SU-DHL-6 (cell line): Measurements from ENCODE around the gene POU6F2.

Experiments
- H2AFZ ChIP-seq: fragments of 200-600 bp; sonication (generic); 2 replicates; pipeline ENCODE4 v1.6.1; 2014; ENCODE audit warnings: low read depth, mild to moderate bottlenecking, moderate library complexity, mixed read lengths, antibody characterized with exemption, low read length; ENCODE audit not compliant: severe bottlenecking
- H3F3A ChIP-seq: fragments of 200-600 bp; shearing (Covaris generic); 2 replicates; pipeline ENCODE4 v1.6.0; 2016; ENCODE audit warnings: antibody characterized with exemption, mild to moderate bottlenecking; ENCODE audit not compliant: insufficient read depth
- H3K27ac ChIP-seq: fragments of 200-600 bp; sonication (generic); 2 replicates; pipeline ENCODE4 v1.5.1; 2016; ENCODE audit warnings: low read depth, mild to moderate bottlenecking, low read length, moderate library complexity, mixed read lengths
- H3K27me3 ChIP-seq: fragments of 200-600 bp; sonication (generic), shearing (Covaris generic); 2 replicates; pipeline ENCODE4 v1.6.0; 2014; ENCODE audit warnings: mild to moderate bottlenecking, low read length
- H3K36me3 ChIP-seq: fragments of 200-600 bp; sonication (generic); 2 replicates; pipeline ENCODE4 v1.6.1; 2014; ENCODE audit warnings: mild to moderate bottlenecking, low read length, mixed read lengths
- H3K4me2 ChIP-seq: fragments of 300-600, 200-600 bp; shearing (Covaris generic), sonication (generic); 2 replicates; pipeline ENCODE4 v1.6.0; 2014; ENCODE audit warnings: low read length, low read depth, mild to moderate bottlenecking; ENCODE audit not compliant: poor library complexity, severe bottlenecking
- H3K4me3 ChIP-seq: fragments of 200-600 bp; sonication (generic); 2 replicates; pipeline ENCODE4 v1.5.1; 2014; ENCODE audit warnings: antibody characterized with exemption, low read length, mild to moderate bottlenecking, mixed read lengths; ENCODE audit not compliant: insufficient read depth, poor library complexity, severe bottlenecking
- H3K79me2 ChIP-seq: fragments of 200-600 bp; sonication (generic); 2 replicates; pipeline ENCODE4 v1.6.1; 2014; ENCODE audit warnings: mild to moderate bottlenecking, low read length, moderate library complexity; ENCODE audit not compliant: insufficient read depth
- H3K9ac ChIP-seq: fragments of 200-600 bp; sonication (generic); 2 replicates; pipeline ENCODE4 v1.7.0; 2014; ENCODE audit warnings: mild to moderate bottlenecking, low read length
- H3K9me2 ChIP-seq: fragments of 200-600 bp; sonication (generic); replicated peaks from 2 replicates; pipeline ENCODE4 v1.6.1; 2014; ENCODE audit warnings: low read length; ENCODE audit not compliant: insufficient read depth
- H3K9me3 ChIP-seq: fragments of 200-600 bp; sonication (generic); 2 replicates; pipeline ENCODE4 v1.6.1; 2014; ENCODE audit warnings: low read length, mixed read lengths; ENCODE audit not compliant: insufficient read depth
- H4K20me1 ChIP-seq: fragments of 200-600 bp; sonication (generic); 2 replicates; pipeline ENCODE4 v1.6.1; 2014; ENCODE audit warnings: low read depth, mild to moderate bottlenecking, antibody characterized with exemption, low read length, moderate library complexity, mixed read lengths
- EZH2phosphoT487 ChIP-seq: fragments of 200-600 bp; sonication (generic), shearing (Covaris generic); conservative IDR thresholded peaks from 2 replicates; pipeline ENCODE4 v1.6.1; 2018; ENCODE audit warnings: mild to moderate bottlenecking, antibody characterized with exemption, low read length, moderate library complexity, mixed read lengths
- TF ChIP-seq, protein P1 (sequence below): fragments of 200-600 bp; sonication (generic); IDR thresholded peaks from one replicate; pipeline ENCODE4 v1.5.1; 2017; ENCODE audit warnings: antibody characterized with exemption, mild to moderate bottlenecking, low read length, moderate library complexity; ENCODE audit not compliant: insufficient read depth, poor library complexity, severe bottlenecking

Gene POU6F2

DNA sequence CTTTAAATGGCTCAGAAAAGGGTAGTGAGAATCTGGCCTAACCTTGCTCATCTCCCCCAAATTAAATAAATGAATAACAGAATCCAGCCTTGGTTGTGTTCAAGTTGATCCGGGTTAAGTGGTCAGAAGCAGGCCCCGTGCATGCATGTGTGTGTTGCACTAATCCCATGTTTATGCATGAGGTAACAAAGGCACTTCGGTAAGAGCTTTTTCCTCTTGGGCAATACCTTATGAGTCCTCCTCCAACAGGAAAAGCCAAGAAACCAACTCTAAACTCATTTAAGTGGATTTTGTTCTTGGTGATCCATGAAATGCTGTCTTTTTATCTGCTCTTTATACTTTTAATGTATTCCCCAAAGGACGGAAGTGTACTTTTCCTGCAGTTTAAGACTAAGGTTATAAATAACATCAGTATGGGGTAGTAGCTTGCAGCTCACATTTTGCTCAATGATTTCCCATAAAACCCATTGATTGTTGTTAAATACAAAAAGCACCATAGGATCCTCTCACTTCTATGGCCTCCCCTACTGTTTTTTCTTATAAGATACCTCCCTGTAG is 483.6 kb downstream of the POU6F2 start:
- no peaks in the 10 kb centered on the region for H3K79me2 ChIP-seq
- H3K4me2 ChIP-seq: no peak overlapping the region
- H3K9me3 ChIP-seq: no peaks in the 10 kb centered on the region
- H3K27ac ChIP-seq: no peak overlapping the region
- TF ChIP-seq, protein P1, sequence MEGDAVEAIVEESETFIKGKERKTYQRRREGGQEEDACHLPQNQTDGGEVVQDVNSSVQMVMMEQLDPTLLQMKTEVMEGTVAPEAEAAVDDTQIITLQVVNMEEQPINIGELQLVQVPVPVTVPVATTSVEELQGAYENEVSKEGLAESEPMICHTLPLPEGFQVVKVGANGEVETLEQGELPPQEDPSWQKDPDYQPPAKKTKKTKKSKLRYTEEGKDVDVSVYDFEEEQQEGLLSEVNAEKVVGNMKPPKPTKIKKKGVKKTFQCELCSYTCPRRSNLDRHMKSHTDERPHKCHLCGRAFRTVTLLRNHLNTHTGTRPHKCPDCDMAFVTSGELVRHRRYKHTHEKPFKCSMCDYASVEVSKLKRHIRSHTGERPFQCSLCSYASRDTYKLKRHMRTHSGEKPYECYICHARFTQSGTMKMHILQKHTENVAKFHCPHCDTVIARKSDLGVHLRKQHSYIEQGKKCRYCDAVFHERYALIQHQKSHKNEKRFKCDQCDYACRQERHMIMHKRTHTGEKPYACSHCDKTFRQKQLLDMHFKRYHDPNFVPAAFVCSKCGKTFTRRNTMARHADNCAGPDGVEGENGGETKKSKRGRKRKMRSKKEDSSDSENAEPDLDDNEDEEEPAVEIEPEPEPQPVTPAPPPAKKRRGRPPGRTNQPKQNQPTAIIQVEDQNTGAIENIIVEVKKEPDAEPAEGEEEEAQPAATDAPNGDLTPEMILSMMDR: no peak
- TF ChIP-seq EZH2phosphoT487: no peak
- no peaks in the 10 kb centered on the region for H4K20me1 ChIP-seq
- H2AFZ ChIP-seq: no peak overlapping the region
- H3F3A ChIP-seq: no peaks in the 10 kb centered on the region
- H3K9ac ChIP-seq: no peak overlapping the region
- H3K27me3 ChIP-seq: no peaks in the 10 kb centered on the region
- H3K9me2 ChIP-seq: no peaks in the 10 kb centered on the region
- H3K4me3 ChIP-seq: no peak overlapping the region
- no peaks in the 10 kb centered on the region for H3K36me3 ChIP-seq

GRCh38 chr7:39463252-39463651 is 485.5 kb downstream of the POU6F2 start:
- no peak overlapping the region for H2AFZ ChIP-seq
- H3K79me2 ChIP-seq: no peaks in the 10 kb centered on the region
- no peak overlapping the region for H3K4me3 ChIP-seq
- TF ChIP-seq EZH2phosphoT487: no peak
- TF ChIP-seq, protein P1: no peak
- no peak overlapping the region for H3K4me2 ChIP-seq
- H3K9me2 ChIP-seq: no peaks in the 10 kb centered on the region
- no peaks in the 10 kb centered on the region for H4K20me1 ChIP-seq
- no peaks in the 10 kb centered on the region for H3K9me3 ChIP-seq
- no peaks in the 10 kb centered on the region for H3K27me3 ChIP-seq
- no peaks in the 10 kb centered on the region for H3F3A ChIP-seq
- no peaks in the 10 kb centered on the region for H3K36me3 ChIP-seq
- no peak overlapping the region for H3K9ac ChIP-seq
- no peak overlapping the region for H3K27ac ChIP-seq

DNA sequence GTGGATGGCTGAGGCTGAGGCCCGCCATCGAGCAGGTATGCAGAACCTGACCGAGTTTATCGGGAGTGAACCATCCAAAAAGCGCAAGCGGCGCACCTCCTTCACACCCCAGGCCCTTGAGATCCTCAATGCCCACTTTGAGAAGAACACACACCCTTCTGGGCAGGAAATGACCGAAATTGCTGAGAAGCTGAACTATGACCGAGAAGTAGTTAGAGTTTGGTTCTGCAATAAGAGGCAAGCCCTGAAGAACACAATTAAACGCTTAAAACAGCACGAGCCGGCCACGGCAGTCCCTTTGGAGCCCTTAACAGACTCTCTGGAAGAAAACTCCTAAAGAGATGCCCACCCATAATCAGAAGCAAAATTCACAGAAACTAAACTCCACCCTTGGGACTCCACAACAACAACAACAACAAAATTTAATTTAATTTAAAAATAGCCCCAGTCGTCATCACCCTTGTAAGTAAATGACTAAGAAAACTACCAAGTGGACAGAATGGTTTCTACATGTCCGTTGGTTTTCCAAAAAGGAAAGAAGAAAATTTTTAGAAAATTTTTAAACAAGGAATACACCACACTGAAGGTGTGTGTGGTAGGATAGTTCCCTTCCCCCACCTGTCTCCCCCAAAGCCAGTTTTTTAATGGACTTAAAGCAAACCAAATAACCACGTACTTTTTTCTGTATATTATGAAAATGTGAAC is 486.8 kb downstream of the POU6F2 start:
- Histone ChIP-seq H3K4me3 (no peak overlapping the region), H3K27me3 (no peaks in the 10 kb centered on the region), H3K9me2 (no peaks in the 10 kb centered on the region), H2AFZ (no peak overlapping the region), H3K79me2 (no peaks in the 10 kb centered on the region), H4K20me1 (no peaks in the 10 kb centered on the region), H3F3A (no peaks in the 10 kb centered on the region), H3K9ac (no peak overlapping the region), H3K36me3 (no peaks in the 10 kb centered on the region), H3K9me3 (no peaks in the 10 kb centered on the region), H3K27ac (no peak overlapping the region), H3K4me2 (no peak overlapping the region)
- TF ChIP-seq EZH2phosphoT487: no peak
- TF ChIP-seq, protein P1: no peak
